H1 (cell line): ENCODE results near the gene SCAMP5.

ENCODE experiments used
- POLR2AphosphoS5 ChIP-seq: IDR thresholded peaks from 2 replicates; pipeline ENCODE4 v1.6.1; 2011; ENCODE audit warnings: low read depth, low read length
- TF ChIP-seq, protein P1 (sequence below), 3 experiments: IDR thresholded peaks; 1 replicate in 2 of 3; 2 replicates in 1 of 3; pipeline versions ENCODE4 v1.5.1 to v1.6.1; 2011; ENCODE audit warnings: low read length in 3 of 3, mild to moderate bottlenecking in 3 of 3, inconsistent platforms in 2 of 3, low read depth in 1 of 3, moderate library complexity in 1 of 3; ENCODE audit not compliant: insufficient read depth in 1 of 3; ENCODE audit errors: control extremely low read depth in 1 of 3

DNA sequence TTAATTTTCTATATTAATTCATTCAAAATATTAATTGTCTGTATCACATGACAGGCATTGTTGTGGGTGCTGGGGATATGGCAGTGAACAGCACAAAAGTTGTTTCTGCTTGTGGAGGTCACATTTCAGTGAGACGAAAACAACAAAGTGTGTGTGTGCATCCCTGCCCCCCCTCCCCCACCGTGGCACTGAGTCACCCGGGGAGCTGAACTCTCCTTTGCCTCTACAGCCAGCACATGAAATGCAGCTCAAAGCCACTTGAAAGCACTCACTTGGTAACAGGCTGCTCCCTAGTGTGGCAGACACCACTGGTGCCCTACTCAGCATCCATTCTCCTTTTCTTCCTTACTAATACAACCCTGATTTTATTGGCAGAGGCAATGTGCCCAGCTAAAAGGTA is 16.9 kb upstream of the SCAMP5 start:
- TF ChIP-seq, protein P1, sequence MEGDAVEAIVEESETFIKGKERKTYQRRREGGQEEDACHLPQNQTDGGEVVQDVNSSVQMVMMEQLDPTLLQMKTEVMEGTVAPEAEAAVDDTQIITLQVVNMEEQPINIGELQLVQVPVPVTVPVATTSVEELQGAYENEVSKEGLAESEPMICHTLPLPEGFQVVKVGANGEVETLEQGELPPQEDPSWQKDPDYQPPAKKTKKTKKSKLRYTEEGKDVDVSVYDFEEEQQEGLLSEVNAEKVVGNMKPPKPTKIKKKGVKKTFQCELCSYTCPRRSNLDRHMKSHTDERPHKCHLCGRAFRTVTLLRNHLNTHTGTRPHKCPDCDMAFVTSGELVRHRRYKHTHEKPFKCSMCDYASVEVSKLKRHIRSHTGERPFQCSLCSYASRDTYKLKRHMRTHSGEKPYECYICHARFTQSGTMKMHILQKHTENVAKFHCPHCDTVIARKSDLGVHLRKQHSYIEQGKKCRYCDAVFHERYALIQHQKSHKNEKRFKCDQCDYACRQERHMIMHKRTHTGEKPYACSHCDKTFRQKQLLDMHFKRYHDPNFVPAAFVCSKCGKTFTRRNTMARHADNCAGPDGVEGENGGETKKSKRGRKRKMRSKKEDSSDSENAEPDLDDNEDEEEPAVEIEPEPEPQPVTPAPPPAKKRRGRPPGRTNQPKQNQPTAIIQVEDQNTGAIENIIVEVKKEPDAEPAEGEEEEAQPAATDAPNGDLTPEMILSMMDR (IDR thresholded peaks at IDR 0.05; ENCODE audit: control extremely low read depth in 1 of 3, insufficient read depth in 1 of 3, low read depth in 1 of 3, low read length in 3 of 3): no peak
- TF ChIP-seq POLR2AphosphoS5: no peak
